Peyer's patch (tissue), 4 donors: ENCODE data around the gene ZBTB49.

ENCODE experiments used
- CTCF ChIP-seq, 6 experiments: fragments of 450-650 bp in 4 of 6; fragments of 200-600 bp in 2 of 6; sonication (generic) in 1 of 6; IDR thresholded peaks; one replicate each; pipeline ENCODE4 v1.5.1; 2017 to 2019; ENCODE audit warnings: antibody characterized with exemption in 6 of 6, mild to moderate bottlenecking in 3 of 6, moderate library complexity in 1 of 6
- POLR2A ChIP-seq, 2 donors: fragments of 450-650 bp; IDR thresholded peaks; one replicate each; pipeline ENCODE4 v1.5.1; 2017; ENCODE audit warnings: antibody characterized with exemption in 2 of 2, mild to moderate bottlenecking in 2 of 2, moderate library complexity in 2 of 2

- no peak for TF ChIP-seq CTCF (IDR thresholded peaks at IDR 0.05)
- no peak for TF ChIP-seq POLR2A (IDR thresholded peaks at IDR 0.05)
Observed at GRCh38 chr4:4364486-4365208, 74.6 kb downstream of the ZBTB49 start.
